ENCODE data around the gene DOP1A.

GRCh38 chr6:83180426-83180950 is 113.0 kb downstream of the DOP1A start:
- TF ChIP-seq CTCF (conservative IDR thresholded peaks at IDR 0.05) (no peak), ZFX (IDR thresholded peaks at IDR 0.05) (no peak)
